Lower lobe of right lung (tissue), 2 donors: ENCODE results near the gene GLI2. TPM values are rescaled to one million over a fixed set of nuclear protein-coding genes. Genes with fewer than 3 reads are reported as not detected.

Experiments used
- ATAC-seq, 2 donors: fragments of 200-7000 bp; cut with Tn5 transposase; one replicate each; pipeline ENCODE4 v1.9.1; 2020 to 2022; ENCODE audit warnings: mild to moderate bottlenecking in 2 of 2, moderate library complexity in 2 of 2
- DNase-seq: peaks from one replicate; pipeline ENCODE4 v3.0.0-alpha.2; 2020
- H3K27ac ChIP-seq: fragments of 200-600 bp; one replicate; pipeline ENCODE4 v1.8.0; 2022
- H3K27me3 ChIP-seq: fragments of 200-600 bp; one replicate; pipeline ENCODE4 v1.8.0; 2022; ENCODE audit warnings: low read depth
- H3K36me3 ChIP-seq: fragments of 200-600 bp; one replicate; pipeline ENCODE4 v1.8.0; 2022; ENCODE audit warnings: mild to moderate bottlenecking
- H3K4me1 ChIP-seq: fragments of 200-600 bp; one replicate; pipeline ENCODE4 v1.8.0; 2022
- H3K4me3 ChIP-seq: fragments of 200-600 bp; one replicate; pipeline ENCODE4 v1.8.0; 2022; ENCODE audit warnings: mild to moderate bottlenecking
- H3K9me3 ChIP-seq: fragments of 200-600 bp; one replicate; pipeline ENCODE4 v1.8.0; 2022
- CTCF ChIP-seq: fragments of 200-600 bp; IDR thresholded peaks from one replicate; pipeline ENCODE4 v1.8.0; 2022; ENCODE audit warnings: antibody characterized with exemption, mild to moderate bottlenecking
- intact Hi-C: fragments of 100-400 bp; cut with DNase I; formaldehyde crosslinking; loops from one replicate; pipeline ENCODE4 v1.11.0; 2022
- total RNA-seq: library from RNA; stranded (reverse); fragmentation: NEBNext Ultra II Directional; extraction: Animal tissue kit (Norgen Biotek cat#: 25700); gene quantifications from one replicate; pipeline ENCODE4 v1.2.1, GENCODE V29; 2021
- donor health status: DM: no; HTN: yes; CAD: no; lungs with severe emphysema.

Gene GLI2
- total RNA-seq, 1 donor from 2014 or later = 3.3 TPM

GRCh38 chr2:120716641-120717585, 18.8 kb upstream of the GLI2 start:
- Histone ChIP-seq H3K36me3 (no peaks in the 10 kb centered on the region), H3K27me3 (peaks cover 4% of the 10 kb centered on the region), H3K27ac (no peak overlapping the region), H3K4me1 (no peaks in the 10 kb centered on the region), H3K4me3 (no peak overlapping the region), H3K9me3 (no peaks in the 10 kb centered on the region)
- intact Hi-C loops = no loop called here
- DNase-seq = no peak
- ATAC-seq = no peak
- no peak for TF ChIP-seq CTCF

- no peaks in the 10 kb centered on the region for H3K9me3 ChIP-seq
- H3K4me3 ChIP-seq = no peak overlapping the region
- TF ChIP-seq CTCF = no peak
- H3K36me3 ChIP-seq = no peaks in the 10 kb centered on the region
- peaks cover 4% of the 10 kb centered on the region for H3K27me3 ChIP-seq
- intact Hi-C loops = no loop called here
- no peak overlapping the region for H3K27ac ChIP-seq
- ATAC-seq = no peak
- H3K4me1 ChIP-seq = no peaks in the 10 kb centered on the region
- no peak for DNase-seq
Measured at GRCh38 chr2:120719491-120719890, 16.2 kb upstream of the GLI2 start.

GRCh38 chr2:120720231-120720630, 15.4 kb upstream of the GLI2 start:
- Histone ChIP-seq H3K9me3 (no peaks in the 10 kb centered on the region), H3K36me3 (no peaks in the 10 kb centered on the region), H3K4me1 (no peaks in the 10 kb centered on the region), H3K27me3 (peaks cover 4% of the 10 kb centered on the region), H3K4me3 (no peak overlapping the region), H3K27ac (no peak overlapping the region)
- intact Hi-C loops = no loop called here
- ATAC-seq (no peak), DNase-seq (no peak)
- TF ChIP-seq CTCF = no peak

- DNase-seq (no peak), ATAC-seq (no peak)
- no peak for TF ChIP-seq CTCF
- Histone ChIP-seq H3K27ac (no peak overlapping the region), H3K9me3 (no peaks in the 10 kb centered on the region), H3K4me1 (no peaks in the 10 kb centered on the region), H3K36me3 (no peaks in the 10 kb centered on the region), H3K4me3 (no peak overlapping the region), H3K27me3 (peaks cover 4% of the 10 kb centered on the region)
- intact Hi-C loops = no loop called here
Measured at GRCh38 chr2:120720746-120721375, 14.8 kb upstream of the GLI2 start.

GRCh38 chr2:120722246-120722567, 13.5 kb upstream of the GLI2 start:
- no peak overlapping the region for H3K27ac ChIP-seq
- DNase-seq (no peak), ATAC-seq (no peak)
- intact Hi-C loops = no loop called here
- H3K27me3 ChIP-seq = peaks cover 4% of the 10 kb centered on the region
- H3K36me3 ChIP-seq = no peaks in the 10 kb centered on the region
- no peak overlapping the region for H3K4me3 ChIP-seq
- H3K4me1 ChIP-seq = no peaks in the 10 kb centered on the region
- TF ChIP-seq CTCF = no peak
- H3K9me3 ChIP-seq = peaks cover 4% of the 10 kb centered on the region
